ENCODE measurements around the gene ADGRG3.

Gene ADGRG3

GRCh38 chr16:57668263-57668571 lies at the start of gene ADGRG3:
TSS of gene ADGRG3 (plus strand) at chr16:57668306. CDS start at chr16:57668348, 42 bp downstream.
- no peak for DNase-seq (ENCODE audit: extremely low read depth in 1 of 2, low read depth in 1 of 2)

- DNase-seq (ENCODE audit: extremely low read depth in 1 of 2, low read depth in 1 of 2), result no peak
These were observed 48.9 kb upstream of the ADGRG3 start for GRCh38 chr16:57619133-57619605.

- DNase-seq (ENCODE audit: extremely low read depth in 1 of 2, low read depth in 1 of 2), result no peak
These were observed 48.3 kb upstream of the ADGRG3 start for GRCh38 chr16:57619606-57620334.

GRCh38 chr16:57620335-57621231 lies 47.5 kb upstream of the ADGRG3 start:
- DNase-seq (ENCODE audit: extremely low read depth in 1 of 2, low read depth in 1 of 2), result no peak

- DNase-seq (ENCODE audit: extremely low read depth in 1 of 2, low read depth in 1 of 2), result no peak
These were observed 46.4 kb upstream of the ADGRG3 start for GRCh38 chr16:57621521-57622271.

- DNase-seq (ENCODE audit: extremely low read depth in 1 of 2, low read depth in 1 of 2), result no peak
These were observed 45.5 kb upstream of the ADGRG3 start for GRCh38 chr16:57622361-57623250.

- DNase-seq (ENCODE audit: extremely low read depth in 1 of 2, low read depth in 1 of 2), result no peak
These were observed 44.7 kb upstream of the ADGRG3 start for GRCh38 chr16:57623251-57624043.

GRCh38 chr16:57624044-57624688 lies 43.9 kb upstream of the ADGRG3 start:
- no peak for DNase-seq (ENCODE audit: extremely low read depth in 1 of 2, low read depth in 1 of 2)

- no peak for DNase-seq (ENCODE audit: extremely low read depth in 1 of 2, low read depth in 1 of 2)
These were observed 43.2 kb upstream of the ADGRG3 start for GRCh38 chr16:57624806-57625500.

GRCh38 chr16:57626420-57627170 lies 41.5 kb upstream of the ADGRG3 start:
- no peak for DNase-seq (ENCODE audit: extremely low read depth in 1 of 2, low read depth in 1 of 2)

GRCh38 chr16:57627184-57627871 lies 40.8 kb upstream of the ADGRG3 start:
- DNase-seq (ENCODE audit: extremely low read depth in 1 of 2, low read depth in 1 of 2), result no peak

GRCh38 chr16:57628008-57628781 lies 39.9 kb upstream of the ADGRG3 start, which contains the start of gene ADGRG1:
TSS of gene ADGRG1 (plus strand) at chr16:57628630. CDS start at chr16:57650288, 21,658 bp downstream.
- DNase-seq (ENCODE audit: extremely low read depth in 1 of 2, low read depth in 1 of 2), result peak; percentile 46 to 70

GRCh38 chr16:57628783-57629293 lies 39.3 kb upstream of the ADGRG3 start:
- no peak for DNase-seq (ENCODE audit: extremely low read depth in 1 of 2, low read depth in 1 of 2)

GRCh38 chr16:57629516-57630406 lies 38.3 kb upstream of the ADGRG3 start:
- no peak for DNase-seq (ENCODE audit: extremely low read depth in 1 of 2, low read depth in 1 of 2)

- DNase-seq (ENCODE audit: extremely low read depth in 1 of 2, low read depth in 1 of 2), result no peak
These were observed 37.7 kb upstream of the ADGRG3 start for GRCh38 chr16:57630407-57630797.

Measured in stimulated activated CD8-positive, alpha-beta memory T cell treated with anti-CD3 and anti-CD28 coated beads, Interleukin-7, amount 100 ng/mL, for 48 hours (primary cell).